ENCODE measurements around the gene TRIM13.
"Not testable (repeated sequence)": the region's sequence is repeated elsewhere in the genome, so short reads cannot be mapped to it uniquely, and the experiment has no call there.

TRIM13 gene, protein sequence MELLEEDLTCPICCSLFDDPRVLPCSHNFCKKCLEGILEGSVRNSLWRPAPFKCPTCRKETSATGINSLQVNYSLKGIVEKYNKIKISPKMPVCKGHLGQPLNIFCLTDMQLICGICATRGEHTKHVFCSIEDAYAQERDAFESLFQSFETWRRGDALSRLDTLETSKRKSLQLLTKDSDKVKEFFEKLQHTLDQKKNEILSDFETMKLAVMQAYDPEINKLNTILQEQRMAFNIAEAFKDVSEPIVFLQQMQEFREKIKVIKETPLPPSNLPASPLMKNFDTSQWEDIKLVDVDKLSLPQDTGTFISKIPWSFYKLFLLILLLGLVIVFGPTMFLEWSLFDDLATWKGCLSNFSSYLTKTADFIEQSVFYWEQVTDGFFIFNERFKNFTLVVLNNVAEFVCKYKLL

DNA sequence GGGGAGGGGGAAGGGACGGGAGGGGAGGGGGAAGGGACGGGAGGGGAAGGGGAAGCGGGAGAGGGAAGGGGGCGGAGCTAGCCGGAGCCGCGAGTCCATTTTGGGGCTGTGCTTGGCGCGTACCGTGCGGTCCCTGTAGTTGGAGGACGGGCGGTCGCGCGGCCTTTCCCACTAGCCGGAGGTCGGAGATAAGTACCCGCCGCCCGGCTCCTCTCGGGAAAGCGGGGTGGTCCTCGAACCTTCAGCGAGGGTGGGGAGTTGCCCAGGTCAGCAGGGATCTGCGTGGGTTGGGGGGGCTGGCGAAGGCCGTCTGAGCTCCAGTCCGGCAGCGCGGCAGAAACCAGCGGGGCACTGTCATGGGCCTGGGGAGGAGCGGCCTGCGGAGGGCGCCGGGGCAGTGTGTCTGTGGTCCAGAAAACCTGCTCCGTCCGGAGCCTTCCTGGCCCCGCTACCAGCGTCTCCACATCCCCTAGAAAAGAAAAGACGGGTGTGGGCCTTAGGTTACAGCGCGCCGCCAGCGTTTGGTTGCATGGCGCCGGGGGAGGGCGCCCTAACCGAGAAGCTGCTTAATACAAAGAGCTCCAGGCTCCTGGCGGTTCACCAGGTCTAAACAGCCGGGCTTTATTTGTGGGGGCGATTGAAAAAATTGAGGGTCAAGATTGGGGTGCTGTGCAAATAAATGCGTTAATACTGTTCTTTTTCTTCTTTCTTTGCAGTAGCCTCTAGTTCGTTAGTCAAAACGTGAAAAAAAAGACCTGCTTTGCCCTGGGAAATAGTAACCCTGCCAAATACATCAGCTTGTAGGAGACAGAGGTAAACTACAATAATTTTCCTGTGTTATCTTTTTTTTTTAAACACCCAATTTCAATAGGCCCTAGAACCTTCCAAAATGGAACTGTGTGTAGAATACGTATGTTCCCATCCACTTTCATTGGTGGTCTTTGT is at the start of gene TRIM13:
TRIM13 (plus strand) TSS at position 92 of the 945 bp plus-strand sequence. CDS start 14,899 bp downstream, outside the sequence.
- DNase-seq (ENCODE audit: low read depth in 2 of 2), result peak; percentile 62 to 64

DNA sequence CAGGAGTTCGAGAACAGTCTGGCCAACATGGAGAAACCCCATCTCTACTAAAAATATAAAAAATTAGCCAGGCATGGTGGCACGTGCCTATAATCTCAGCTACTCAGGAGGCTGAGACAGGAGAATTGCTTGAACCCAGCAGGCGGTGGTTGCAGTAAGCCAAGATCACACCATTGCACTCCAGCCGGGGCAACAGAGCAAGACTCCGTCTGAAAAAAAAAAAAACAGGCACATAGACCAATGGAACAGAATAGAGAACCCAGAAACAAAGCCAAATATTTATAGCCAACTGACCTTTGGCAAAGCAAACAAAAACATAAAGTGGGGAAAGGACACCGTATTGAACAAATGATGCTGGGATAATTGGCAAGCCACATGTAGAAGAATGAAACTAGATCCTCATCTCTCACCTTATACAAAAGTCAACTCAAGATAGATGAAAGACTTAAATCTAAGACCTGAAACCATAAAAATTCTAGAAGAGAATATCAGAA is 48.0 kb upstream of the TRIM13 start:
- DNase-seq (ENCODE audit: low read depth in 2 of 2), result not testable (repeated sequence)

DNA sequence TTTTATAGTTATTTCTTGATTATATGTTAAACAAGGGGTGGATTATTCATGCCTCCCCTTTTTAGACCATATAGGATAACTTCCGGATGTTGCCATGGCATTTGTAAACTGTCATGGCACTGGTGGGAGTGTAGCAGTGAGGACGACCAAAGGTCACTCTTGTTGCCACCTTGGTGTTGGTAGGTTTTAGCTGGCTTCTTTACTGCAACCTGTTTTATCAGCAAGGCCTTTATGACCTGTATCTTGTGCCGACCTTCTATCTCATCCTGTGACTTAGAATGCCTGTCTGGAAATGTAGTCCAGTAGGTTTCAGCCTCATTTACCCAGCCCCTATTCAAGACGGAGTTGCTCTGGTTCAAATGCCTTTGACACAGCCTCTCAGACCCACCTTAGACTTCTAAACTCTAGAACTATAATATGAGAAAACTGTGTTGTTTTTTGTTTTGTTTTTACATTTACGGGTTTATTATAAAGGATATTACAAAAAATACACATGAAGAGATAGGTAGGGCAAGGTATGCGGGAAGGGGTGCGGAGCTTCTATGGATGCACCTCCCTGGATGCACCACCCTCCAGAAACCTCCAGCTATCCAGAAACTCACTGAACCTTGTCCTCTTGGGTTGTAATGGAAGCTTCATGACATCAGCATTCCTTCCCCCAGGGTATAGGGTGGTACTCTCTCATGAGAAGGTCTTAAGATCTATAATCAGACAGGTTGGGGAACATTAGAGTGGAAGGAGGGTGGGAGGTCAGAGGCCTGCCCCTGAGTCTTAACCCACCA is 44.9 kb upstream of the TRIM13 start:
- DNase-seq (ENCODE audit: low read depth in 2 of 2), result no peak

DNA sequence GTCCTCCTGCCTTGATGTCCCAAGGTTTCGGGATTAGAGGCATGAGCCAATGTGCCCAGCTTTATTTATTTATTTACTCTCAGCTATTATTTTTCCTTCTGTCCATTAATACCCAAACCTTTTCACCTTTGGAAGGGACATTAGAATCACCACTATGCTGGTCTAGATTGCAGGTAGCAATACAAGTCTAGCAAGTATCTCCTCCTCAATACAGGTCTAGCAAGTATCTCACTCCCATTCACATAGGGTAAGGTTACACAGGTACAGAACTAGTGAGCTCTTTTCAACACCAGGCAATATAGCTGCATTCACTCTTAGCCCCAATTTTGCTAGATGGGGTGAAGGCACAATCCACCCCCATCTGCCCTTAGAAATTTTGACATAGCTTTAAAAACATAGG is 43.3 kb upstream of the TRIM13 start:
- no peak for DNase-seq (ENCODE audit: low read depth in 2 of 2)

DNA sequence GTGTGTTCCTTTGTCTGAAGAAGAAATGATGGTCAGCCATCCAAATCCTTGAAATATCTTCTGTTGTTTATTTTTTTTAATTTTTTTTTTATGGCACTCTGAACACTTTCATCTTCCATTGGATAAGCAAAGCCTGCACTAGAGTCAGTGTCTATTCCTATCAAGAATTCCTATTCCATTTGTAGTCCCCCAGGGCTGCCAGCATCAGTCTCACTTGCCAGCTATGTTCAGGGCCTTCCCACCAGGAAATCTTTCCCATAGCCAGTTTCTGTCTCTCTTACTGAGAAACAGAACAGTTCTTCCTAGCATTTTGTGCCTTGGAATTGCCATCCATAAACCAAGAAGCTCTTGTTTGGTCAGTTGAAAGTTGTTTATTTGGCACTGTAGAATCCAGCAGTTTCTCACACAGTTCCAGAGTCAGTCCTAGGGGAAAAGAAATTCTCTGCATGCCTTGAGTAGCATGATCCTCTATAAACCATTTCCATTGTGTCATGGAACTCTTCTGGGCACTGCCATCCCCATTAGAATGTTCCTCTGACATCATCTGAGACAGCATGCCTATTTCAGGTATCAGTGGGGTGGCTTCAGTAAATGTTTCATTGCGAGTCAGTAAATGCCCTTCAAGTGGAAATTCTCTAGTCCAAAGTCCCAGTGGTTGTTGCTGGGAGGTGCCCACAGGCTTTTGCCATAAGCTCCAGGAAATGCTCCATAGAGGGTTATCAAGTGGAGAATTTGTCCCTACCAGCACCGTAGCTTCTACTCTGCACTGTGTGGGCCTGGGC is 42.0 kb upstream of the TRIM13 start:
- DNase-seq (ENCODE audit: low read depth in 2 of 2), result no peak

DNA sequence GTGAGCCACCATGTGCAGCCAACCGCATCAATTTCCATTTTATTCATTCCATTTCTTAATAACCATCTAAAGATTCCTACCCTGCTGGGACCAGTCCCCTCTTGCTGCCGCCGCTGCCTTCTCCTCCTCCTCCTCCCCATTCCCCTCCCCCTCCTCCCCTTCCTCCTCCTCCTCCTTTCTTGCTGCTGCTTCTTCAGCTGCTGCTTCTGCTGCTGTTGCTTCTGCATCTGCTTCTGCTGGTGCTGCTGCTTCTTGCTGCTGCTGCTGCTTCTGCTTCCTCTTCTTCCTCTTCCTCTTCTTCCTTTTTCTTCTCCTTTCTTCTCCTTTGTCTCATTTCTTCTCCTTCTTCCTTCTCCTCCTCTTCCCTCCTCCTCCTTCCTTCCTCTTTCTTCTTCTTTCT is 40.7 kb upstream of the TRIM13 start:
- DNase-seq (ENCODE audit: low read depth in 2 of 2), result no peak

DNA sequence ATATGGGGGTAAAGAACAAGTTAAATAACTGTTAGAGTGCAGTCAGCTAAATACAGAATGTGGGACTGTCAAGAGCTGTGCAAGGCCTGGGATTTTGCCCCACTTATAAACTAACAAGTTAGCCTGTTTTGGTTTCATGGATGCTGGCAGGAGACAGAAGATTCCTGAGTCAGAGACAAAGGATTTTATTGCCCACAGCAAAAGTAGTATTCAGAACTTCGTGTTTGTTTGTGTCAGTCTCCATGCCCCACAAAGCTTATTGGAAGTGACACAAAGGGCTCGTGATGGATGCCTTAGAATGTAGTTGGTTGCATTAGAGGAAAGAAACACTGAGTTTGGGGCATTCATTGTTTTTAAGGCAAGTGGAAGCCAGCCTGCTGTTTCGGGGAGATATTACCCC is 38.5 kb upstream of the TRIM13 start:
- no peak for DNase-seq (ENCODE audit: low read depth in 2 of 2)

DNA sequence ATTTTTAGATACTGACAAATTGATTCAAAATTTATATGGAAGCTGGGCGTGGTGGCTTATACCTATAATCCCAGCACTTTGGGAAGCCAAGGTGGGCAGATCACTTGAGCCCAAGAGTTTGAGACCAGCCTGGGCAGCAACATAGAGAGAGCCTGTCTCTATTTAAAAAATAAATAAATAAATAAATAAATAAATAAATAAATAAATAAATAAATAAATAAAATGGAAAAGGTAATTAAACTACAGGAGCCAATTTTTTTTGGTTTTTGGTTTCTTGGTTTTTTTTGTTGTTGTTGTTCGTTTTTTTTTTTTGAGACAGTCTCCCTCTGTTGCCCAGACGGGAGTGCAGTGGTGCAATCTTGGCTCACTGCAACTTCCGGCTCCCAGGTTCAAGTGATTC is 29.4 kb upstream of the TRIM13 start:
- DNase-seq (ENCODE audit: low read depth in 2 of 2), result no peak

DNA sequence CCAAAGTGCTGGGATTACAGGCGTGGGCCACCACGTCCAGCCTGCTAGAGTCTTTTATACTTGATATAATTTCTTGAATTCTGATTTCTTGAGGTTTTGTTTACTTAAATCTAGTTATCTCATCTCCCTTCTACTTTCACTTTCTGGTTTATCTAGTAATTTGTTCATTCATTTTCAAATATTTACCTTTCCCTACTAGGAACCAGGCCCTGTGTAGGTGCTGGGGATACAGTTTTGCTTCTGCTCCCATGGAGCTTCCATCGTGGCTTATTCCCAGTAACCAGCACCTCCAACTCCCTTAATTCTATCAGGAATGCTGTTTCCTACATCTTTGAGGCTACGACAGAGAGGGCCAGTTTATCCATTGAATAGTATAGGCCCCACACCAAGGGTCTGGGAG is 24.1 kb upstream of the TRIM13 start:
- no peak for DNase-seq (ENCODE audit: low read depth in 2 of 2)

DNA sequence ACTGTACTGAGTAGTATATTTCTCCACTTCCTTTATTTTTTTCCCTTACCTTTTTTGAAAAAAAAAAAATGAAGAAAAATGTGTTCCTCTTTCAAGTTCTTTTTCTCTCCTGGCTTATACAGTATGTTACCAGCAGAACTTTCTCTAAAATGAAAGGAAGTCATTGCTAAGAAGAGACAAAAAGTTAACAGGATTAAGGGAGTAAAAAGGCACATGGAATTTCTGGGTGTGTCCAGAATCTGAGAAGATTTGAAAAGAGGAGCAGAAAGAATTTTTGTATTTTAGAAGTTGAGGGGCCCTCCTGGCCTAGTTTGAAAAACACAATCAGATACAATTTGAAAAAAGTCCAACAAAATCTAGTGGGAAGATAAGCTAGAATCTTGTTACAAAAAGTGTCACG is 21.0 kb upstream of the TRIM13 start:
- no peak for DNase-seq (ENCODE audit: low read depth in 2 of 2)

DNA sequence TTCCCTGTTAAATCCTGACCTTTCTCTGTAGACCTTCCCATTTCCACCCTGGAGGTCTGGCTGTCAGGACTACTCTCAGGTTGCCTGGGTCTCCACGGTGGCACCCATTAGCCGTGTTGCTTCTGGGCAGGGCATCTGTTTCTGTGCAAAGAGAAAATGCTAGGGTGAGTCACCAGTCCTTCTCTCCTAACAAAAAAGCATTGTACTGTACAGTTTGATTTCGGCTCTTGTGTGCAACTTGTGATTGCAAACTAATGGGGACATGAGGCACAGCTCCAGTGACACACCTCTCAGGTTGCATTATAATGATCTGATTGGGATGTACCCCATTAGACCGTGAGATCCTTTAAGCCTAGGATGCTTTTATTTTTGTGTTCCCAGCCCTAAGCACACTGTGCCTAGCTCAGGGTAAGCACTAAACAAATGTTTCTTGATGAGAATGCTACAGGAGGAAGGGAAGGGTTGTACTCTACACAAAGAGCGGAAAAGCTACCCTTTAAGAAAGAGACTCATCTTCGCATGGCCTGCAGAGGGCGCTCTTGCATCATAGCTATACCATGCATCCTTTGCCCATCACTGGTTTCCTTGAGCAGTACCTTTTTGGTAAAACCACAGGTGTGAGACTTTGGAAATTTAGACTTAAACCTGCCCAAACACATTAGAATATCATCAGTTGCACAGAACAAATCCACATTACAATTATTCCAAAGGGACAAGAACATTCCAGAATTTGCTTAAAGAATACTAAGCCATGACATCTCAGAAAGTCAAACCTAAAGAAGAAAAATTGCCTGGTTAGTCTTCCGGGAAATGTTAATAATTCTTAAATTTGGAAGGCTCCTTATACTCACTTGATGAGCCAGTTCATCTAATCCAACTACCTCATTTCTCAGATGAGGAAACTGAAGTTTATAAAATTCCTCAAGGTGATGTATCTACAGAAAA is 20.3 kb upstream of the TRIM13 start:
- DNase-seq (ENCODE audit: low read depth in 2 of 2), result peak; percentile 34 to 43

DNA sequence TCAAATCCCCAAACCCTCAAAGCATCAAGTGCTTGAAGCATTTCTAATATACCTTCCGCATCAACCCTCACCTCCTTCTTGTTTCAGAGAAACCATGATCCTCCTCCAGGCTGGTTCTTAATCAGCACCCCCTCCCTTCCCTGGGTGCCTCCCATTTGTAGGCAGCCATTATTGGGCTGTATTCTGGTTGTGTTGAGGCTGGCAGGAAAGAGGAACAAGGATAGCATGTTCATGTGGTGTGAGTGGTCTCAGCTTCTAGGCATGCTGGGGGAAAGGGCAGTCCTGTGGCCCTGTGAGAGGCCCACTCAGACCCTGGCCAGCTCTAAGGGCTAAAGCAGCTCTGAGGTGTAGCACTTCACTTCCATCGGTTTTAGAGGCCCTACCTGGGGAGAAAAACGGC is 18.9 kb upstream of the TRIM13 start:
- no peak for DNase-seq (ENCODE audit: low read depth in 2 of 2)

DNA sequence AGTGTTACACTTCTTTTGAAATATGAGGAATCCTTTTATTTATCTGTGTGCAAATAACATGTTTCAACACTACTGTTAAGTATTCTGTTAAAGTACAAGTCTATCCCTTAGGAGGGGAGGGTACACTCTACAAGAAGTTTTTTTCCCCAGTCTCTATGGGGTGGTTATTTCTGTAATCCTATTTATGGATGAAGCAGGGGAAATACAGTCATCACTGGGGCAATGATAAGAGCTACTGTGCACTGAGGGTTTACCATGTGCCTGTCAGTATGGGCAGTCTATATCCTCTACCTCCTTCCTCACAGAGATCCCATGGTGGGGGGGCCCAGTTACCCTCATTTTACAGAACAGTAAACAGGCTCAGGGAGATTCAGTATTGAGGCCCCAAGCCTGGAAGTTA is 16.6 kb upstream of the TRIM13 start:
- no peak for DNase-seq (ENCODE audit: low read depth in 2 of 2)

DNA sequence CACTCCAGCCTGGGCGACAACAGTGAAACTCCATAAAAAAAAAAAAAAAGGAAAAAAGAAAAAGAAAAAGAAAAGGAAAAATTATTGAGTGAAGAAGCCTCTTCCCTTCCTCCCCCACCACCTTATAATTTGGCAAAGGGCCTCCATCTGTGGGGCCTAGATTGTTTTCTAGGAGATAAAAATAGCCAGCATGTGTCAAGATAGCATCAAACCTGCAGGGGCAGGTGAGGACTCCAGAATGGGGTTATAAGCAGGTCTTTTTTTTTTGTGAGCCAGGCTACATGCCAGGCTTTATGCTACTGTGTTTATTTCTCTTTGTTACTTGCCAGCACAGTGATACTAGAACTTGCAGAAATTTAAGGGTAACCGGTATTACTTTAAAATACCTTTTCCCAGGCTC is 11.7 kb upstream of the TRIM13 start:
- no peak for DNase-seq (ENCODE audit: low read depth in 2 of 2)

DNA sequence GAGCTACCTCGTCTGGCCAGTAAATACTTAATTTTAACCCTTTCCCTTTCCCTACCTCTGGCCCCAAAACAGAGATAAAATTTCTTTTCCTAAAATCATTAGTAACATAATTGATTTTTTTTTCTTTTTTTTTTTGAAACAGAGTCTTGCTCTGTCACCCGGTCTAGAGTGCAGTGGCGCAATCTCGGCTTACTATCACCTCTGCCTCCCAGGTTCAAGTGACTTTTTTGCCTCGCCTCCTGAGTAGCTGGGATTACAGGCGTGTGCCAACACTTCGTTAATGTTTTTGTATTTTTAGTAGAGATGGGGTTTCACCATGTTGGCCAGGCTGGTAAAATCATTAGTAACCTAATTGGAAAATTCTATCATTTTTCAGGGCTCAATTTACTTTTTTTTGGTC is 10.4 kb upstream of the TRIM13 start:
- no peak for DNase-seq (ENCODE audit: low read depth in 2 of 2)

DNA sequence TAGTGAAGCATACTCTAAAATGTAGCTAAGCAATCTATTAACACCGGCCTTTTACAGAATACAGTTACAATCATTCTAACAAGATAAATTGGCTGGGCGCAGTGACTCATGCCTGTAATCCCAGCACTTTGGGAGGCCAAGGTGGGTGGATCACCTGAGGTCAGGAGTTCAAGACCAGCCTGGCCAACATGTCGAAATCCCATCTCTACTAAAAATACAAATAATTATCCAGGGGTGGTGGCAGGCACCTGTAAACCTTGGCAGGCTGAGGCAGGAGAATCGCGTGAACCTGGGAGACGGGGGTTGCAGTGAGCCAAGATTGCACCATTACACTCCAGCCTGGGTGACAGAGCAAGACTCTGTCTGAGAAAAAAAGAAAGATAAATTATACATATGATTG is 6.2 kb upstream of the TRIM13 start:
- DNase-seq (ENCODE audit: low read depth in 2 of 2), result not testable (repeated sequence)

DNA sequence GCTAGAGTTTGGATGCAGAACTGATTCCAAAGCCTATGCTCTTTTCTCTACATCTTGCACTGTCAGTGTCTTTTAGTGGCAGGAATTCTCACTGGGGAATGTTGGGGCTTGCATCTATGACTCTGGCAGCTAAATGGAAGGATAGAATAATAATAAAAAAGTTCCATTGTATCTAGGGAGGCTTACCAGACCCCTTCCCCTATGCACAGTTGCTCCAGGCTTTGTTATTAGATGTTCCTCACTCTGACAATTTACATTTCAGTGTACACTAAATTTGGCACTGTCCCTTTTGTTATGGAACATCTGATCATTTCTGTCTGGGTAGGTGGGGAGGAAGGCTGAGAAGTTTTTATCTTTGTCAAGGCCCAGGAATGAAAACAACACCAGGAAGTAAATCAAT is 3.7 kb upstream of the TRIM13 start:
- DNase-seq (ENCODE audit: low read depth in 2 of 2), result no peak

DNA sequence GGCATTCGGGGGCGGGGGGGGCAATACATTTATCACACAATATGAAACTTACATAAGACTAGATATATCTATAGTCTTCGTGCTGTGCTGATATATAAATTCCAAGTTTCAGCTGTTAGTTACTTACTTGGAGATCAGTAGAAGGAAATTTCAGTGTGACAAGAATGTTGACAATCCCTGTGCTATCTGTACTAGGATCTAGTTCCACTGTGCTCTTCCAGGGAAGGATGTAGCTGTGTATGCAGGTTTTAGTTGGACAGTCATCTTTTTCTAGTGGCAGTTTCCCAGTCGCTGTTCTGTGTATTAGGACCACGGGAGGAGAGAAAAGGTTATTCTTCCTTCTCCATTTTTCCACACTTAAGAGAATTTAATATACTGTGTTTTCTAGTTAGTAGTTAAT is 3.2 kb upstream of the TRIM13 start:
- no peak for DNase-seq (ENCODE audit: low read depth in 2 of 2)

DNA sequence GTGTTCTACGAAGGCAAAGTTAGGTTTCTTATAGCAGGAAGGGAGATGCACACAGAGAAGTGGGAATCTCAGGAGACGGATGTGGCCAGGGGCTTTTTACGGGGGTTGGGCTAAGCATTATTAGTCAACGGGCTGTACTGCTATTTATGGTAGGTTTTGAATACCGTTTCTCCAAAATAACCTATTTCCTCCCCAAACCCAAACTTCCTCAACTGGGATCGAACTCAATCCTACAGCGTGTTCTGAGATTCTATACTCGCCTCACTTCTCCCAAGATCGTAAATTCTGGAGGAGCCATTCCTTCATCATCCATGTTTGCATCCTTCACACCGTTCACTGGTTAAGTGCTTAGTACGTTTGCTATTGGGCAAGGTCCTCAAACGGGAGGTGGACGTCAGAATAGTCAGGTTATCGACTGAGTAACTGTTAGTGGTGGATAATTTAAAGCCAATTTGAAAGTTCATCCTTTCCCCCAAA is 1.2 kb upstream of the TRIM13 start:
- no peak for DNase-seq (ENCODE audit: low read depth in 2 of 2)

Data from stimulated activated CD8-positive, alpha-beta memory T cell treated with anti-CD3 and anti-CD28 coated beads, Interleukin-15, amount 100 ng/mL, for 4 hours (primary cell).